NT2/D1 (cell line): ENCODE results near the gene HERC4.
"Not testable (repeated sequence)": the region's sequence is repeated elsewhere in the genome, so short reads cannot be mapped to it uniquely, and the experiment has no call there.

Source experiments
- DNase-seq: peaks from one replicate; pipeline ENCODE4 v3.0.0-alpha.2; 2011; ENCODE audit warnings: low read depth, low spot score
- H3K27me3 ChIP-seq: 2 replicates; pipeline ENCODE4 v1.6.0; 2011; ENCODE audit warnings: mild to moderate bottlenecking; ENCODE audit not compliant: insufficient read length, insufficient read depth
- H3K36me3 ChIP-seq: 2 replicates; pipeline ENCODE4 v1.6.1; 2011; ENCODE audit warnings: mild to moderate bottlenecking, low read length, mixed read lengths; ENCODE audit not compliant: insufficient read depth, insufficient read length
- H3K4me1 ChIP-seq: 2 replicates; pipeline ENCODE4 v1.5.1; 2011; ENCODE audit not compliant: insufficient read depth, insufficient read length
- H3K4me3 ChIP-seq: 2 replicates; pipeline ENCODE4 v1.5.1; 2011; ENCODE audit warnings: low read depth; ENCODE audit not compliant: insufficient read length
- H3K9ac ChIP-seq: 2 replicates; pipeline ENCODE4 v1.6.0; 2011; ENCODE audit warnings: low read depth; ENCODE audit not compliant: insufficient read length
- H3K9me3 ChIP-seq: 2 replicates; pipeline ENCODE4 v1.5.1; 2011; ENCODE audit warnings: mild to moderate bottlenecking, low read length; ENCODE audit not compliant: insufficient read depth
- SUZ12 ChIP-seq: IDR thresholded peaks from 2 replicates; pipeline ENCODE4 v1.6.1; 2011; ENCODE audit not compliant: insufficient read length, insufficient read depth; ENCODE audit errors: extremely low read depth
- YY1 ChIP-seq: IDR thresholded peaks from 2 replicates; pipeline ENCODE4 v1.6.1; 2011; ENCODE audit not compliant: insufficient read length, insufficient read depth
- ZNF274 ChIP-seq: IDR thresholded peaks from 2 replicates; pipeline ENCODE4 v1.6.1; 2011; ENCODE audit warnings: mild to moderate bottlenecking, low read depth, low read length

The HERC4 gene

DNA sequence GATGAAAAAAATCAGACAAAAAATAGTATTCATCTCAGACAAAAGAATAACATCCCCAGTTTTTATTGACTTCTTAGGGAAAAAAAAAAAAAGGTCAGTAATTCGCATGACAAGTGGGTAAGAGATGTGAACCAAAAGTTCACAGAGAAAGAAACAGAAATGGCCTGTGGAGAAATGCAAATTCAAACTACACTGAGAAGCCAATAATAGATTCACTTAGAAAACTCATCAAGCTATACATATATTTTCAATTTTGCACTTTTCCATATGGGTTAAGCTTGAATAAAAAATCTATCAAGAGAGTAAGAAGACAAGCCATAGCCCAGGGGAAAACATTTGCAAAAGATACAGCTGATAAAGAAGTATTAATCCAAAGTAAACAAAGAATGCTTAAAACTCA is 28.0 kb downstream of the HERC4 start:
- TF ChIP-seq YY1 (no peak), SUZ12 (no peak), ZNF274 (no peak)
- Histone ChIP-seq H3K36me3 (peaks cover 12% of the 10 kb centered on the region), H3K4me3 (no peak overlapping the region), H3K4me1 (no peaks in the 10 kb centered on the region), H3K9ac (no peak overlapping the region), H3K27me3 (no peaks in the 10 kb centered on the region), H3K9me3 (no peaks in the 10 kb centered on the region)
- DNase-seq = no peak

DNA sequence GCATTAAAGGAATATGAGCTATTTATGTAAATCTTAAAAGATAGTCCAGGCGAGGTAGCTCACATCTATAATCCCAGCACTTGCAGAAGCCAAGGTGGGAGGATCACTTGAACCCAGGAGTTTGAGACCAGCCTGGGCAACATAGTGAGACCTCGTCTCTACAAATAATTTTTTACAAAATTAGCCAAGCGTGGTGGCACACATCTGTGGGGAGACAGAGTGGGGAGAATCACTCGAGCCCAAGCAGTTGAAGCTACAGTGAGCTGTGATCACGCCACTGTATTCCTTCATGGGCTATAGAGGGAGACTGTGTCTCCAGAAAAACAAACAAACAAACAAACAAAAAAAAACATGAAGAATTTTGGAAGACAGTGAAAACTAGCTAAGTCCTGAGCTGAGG is 28.4 kb downstream of the HERC4 start:
- H3K9ac ChIP-seq = no peak overlapping the region
- H3K4me3 ChIP-seq = no peak overlapping the region
- peaks cover 12% of the 10 kb centered on the region for H3K36me3 ChIP-seq
- TF ChIP-seq SUZ12 = no peak
- no peak for TF ChIP-seq ZNF274
- TF ChIP-seq YY1 = no peak
- DNase-seq = no peak
- no peaks in the 10 kb centered on the region for H3K27me3 ChIP-seq
- H3K4me1 ChIP-seq = no peaks in the 10 kb centered on the region
- no peaks in the 10 kb centered on the region for H3K9me3 ChIP-seq

DNA sequence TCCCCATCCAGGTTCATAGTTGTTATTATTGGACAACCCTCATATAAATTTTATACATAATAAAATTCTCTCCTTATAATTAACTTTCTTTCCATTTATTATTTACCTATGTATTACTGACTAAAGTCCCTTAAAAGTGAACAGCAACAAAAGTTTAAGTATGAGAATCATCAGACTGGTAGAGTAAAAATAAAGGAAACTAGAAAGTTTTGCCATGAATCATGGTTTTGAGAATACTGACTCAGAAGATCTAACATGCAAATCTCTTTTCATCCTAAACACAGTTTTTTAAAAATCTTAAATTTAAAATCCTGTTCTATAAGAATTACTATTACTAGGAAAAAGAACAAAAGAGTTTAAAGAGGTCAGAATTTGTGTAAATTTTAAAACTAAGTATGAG is 32.1 kb downstream of the HERC4 start:
- H3K27me3 ChIP-seq = no peaks in the 10 kb centered on the region
- peaks cover 12% of the 10 kb centered on the region for H3K36me3 ChIP-seq
- H3K9me3 ChIP-seq = no peaks in the 10 kb centered on the region
- H3K4me3 ChIP-seq = no peak overlapping the region
- H3K9ac ChIP-seq = no peak overlapping the region
- DNase-seq = no peak
- TF ChIP-seq YY1 (no peak), ZNF274 (no peak), SUZ12 (no peak)
- H3K4me1 ChIP-seq = no peaks in the 10 kb centered on the region

DNA sequence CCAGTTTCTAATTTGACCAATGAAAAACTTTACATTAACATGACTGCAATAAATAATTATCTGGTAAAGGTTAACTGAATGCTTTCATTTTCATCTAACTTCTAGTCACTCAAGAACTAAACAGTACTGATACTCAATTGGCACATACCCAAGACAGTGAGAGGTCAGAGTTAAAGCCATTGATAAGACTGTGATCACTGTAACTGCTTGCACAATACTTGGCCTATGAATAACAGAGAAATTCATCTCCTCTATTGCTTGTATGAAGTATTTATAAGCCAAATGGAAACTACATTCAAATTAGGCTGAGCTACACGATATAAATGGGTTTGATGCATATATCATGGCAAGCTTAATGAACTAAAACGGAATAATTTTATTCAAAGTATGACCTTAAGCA is 43.0 kb downstream of the HERC4 start:
- Histone ChIP-seq H3K27me3 (no peaks in the 10 kb centered on the region), H3K36me3 (peaks cover 13% of the 10 kb centered on the region), H3K4me3 (no peak overlapping the region), H3K9me3 (no peaks in the 10 kb centered on the region), H3K4me1 (no peaks in the 10 kb centered on the region), H3K9ac (no peak overlapping the region)
- DNase-seq = no peak
- TF ChIP-seq SUZ12 (no peak), YY1 (no peak), ZNF274 (no peak)

DNA sequence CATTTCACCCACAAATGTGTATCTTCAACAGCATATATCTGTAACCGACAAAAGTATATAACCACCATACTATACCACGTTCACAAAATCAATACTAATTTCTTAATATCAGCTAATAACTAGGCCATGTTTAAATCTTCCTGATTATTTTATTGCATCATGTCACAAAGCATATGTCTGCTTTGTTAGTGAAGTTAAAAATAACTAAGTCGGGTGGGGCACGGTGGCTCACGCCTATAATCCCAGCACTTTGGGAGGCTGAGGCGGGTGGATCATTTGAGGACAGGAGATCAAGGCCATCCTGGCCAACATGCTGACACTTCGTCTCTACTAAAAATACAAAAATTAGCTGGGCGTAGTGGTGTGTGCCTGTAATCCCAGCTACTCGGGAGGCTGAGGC is 47.7 kb downstream of the HERC4 start:
- no peak overlapping the region for H3K9ac ChIP-seq
- TF ChIP-seq ZNF274 (no peak), SUZ12 (no peak), YY1 (no peak)
- H3K4me1 ChIP-seq = no peaks in the 10 kb centered on the region
- DNase-seq = no peak
- H3K9me3 ChIP-seq = no peaks in the 10 kb centered on the region
- H3K36me3 ChIP-seq = peaks cover 23% of the 10 kb centered on the region
- no peaks in the 10 kb centered on the region for H3K27me3 ChIP-seq
- no peak overlapping the region for H3K4me3 ChIP-seq

DNA sequence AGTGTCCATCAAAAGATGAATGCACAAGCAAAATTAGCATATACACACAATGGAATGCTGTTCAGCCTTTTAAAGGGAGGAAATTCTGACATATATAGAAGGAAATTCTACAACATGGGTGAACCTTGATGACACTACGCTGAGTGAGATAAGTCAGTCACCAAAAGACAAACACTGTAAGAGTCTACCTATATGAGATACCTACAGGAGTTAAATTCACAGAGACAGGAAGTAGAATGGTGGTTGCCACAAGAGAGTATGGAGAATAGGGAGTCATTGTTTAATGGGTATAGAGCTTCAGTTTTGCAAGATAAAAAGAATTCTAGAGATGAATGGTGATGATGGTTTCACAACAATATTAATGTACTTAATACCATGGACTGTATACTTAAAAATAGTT is 51.8 kb downstream of the HERC4 start:
- H3K36me3 ChIP-seq = peaks cover 28% of the 10 kb centered on the region

DNA sequence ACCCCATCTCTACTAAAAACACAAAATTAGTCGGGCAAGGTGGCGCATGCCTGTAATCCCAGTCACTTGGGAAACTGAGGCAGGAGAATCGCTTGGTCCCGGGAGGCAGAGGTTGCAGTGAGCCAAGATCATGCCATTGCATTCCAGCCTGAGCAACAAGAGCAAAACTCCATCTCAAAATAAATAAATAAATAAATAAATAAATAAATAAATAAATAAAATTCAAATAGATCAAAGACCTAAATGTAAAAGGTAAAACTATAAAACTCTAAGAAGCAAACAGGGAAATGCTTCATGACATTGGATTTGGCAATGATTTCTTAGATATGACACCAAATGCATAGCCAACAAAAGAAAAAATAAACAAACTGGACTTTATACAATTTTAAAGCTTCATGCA is 52.8 kb downstream of the HERC4 start:
- H3K36me3 ChIP-seq = peaks cover 32% of the 10 kb centered on the region

More for the DNA sequence above, 51.8 kb downstream of the HERC4 start:
- TF ChIP-seq YY1 = no peak
- TF ChIP-seq ZNF274 = no peak
- TF ChIP-seq SUZ12 = no peak
- no peak overlapping the region for H3K4me3 ChIP-seq
- no peaks in the 10 kb centered on the region for H3K27me3 ChIP-seq
- no peak for DNase-seq
- H3K9me3 ChIP-seq = no peaks in the 10 kb centered on the region
- H3K9ac ChIP-seq = no peak overlapping the region
- H3K4me1 ChIP-seq = no peaks in the 10 kb centered on the region

DNA sequence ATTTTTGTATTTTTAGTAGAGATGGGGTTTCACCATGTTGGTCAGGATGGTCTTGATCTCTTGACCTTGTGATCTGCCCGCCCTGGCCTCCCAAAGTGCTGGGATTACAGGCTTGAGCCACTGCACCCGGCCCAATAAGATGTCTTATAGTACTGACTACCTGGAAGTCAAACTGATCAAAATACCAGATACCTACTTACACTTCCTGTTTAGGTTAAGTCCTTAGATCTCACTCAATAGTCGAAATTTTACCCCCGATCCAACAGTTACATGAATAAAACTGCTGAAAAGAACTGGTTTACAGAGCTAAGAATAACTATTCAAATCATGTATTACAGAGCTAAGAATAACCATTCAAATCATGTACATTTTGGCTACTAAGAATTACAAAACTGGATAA is 58.6 kb downstream of the HERC4 start:
- peaks cover 30% of the 10 kb centered on the region for H3K36me3 ChIP-seq
- not testable (repeated sequence) for H3K27me3 ChIP-seq, H3K4me1 ChIP-seq, H3K4me3 ChIP-seq, H3K9ac ChIP-seq, DNase-seq, H3K9me3 ChIP-seq

More for the DNA sequence above, 52.8 kb downstream of the HERC4 start:
- not testable (repeated sequence) for H3K27me3 ChIP-seq, H3K4me3 ChIP-seq, H3K4me1 ChIP-seq, H3K9ac ChIP-seq, DNase-seq, H3K9me3 ChIP-seq
